ENCODE data around the gene PLXNA4.

GRCh38 chr7:132291481-132291880, 284.8 kb downstream of the PLXNA4 start:
- TF ChIP-seq CTCF (IDR thresholded peaks at IDR 0.05; ENCODE audit: low read depth, low read length, poor library complexity, severe bottlenecking) (no peak), EZH2phosphoT487 (IDR thresholded peaks at IDR 0.05; ENCODE audit: borderline replicate concordance, low read length) (no peak)

Data from DOHH2 (cell line).